DND-41 (cell line): ENCODE results near the gene MAD2L1.

Experiments used
- EZH2 ChIP-seq: IDR thresholded peaks from 3 replicates; pipeline ENCODE4 v1.6.1; 2012; ENCODE audit warnings: borderline replicate concordance, low read depth, mild to moderate bottlenecking, moderate library complexity, low read length, inconsistent platforms; ENCODE audit not compliant: severe bottlenecking
- TF ChIP-seq, protein P1 (sequence below): IDR thresholded peaks from 2 replicates; pipeline ENCODE4 v1.5.1; 2012; ENCODE audit warnings: borderline replicate concordance, low read length, moderate library complexity, mild to moderate bottlenecking; ENCODE audit not compliant: poor library complexity, severe bottlenecking; ENCODE audit errors: extremely low read depth

DNA sequence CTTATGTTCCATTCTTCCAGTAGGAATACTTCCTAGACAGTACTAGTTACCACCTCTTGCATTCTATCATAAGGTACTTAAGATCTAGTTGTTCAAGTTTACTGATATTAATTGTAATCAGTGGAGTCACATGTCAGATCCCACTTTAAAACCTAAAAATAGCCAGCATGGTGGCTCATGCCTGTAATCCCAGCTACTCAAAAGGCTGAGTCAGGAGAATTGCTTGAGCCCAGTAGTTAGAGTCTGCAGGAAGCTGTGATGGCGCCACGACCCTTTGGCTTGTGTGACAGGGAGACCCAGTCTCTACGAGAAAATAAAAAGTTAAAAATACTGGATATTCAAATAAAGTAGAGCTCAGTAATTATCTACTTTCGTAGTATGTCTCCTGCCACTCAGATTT is 57.7 kb downstream of the MAD2L1 start:
- TF ChIP-seq, protein P1, sequence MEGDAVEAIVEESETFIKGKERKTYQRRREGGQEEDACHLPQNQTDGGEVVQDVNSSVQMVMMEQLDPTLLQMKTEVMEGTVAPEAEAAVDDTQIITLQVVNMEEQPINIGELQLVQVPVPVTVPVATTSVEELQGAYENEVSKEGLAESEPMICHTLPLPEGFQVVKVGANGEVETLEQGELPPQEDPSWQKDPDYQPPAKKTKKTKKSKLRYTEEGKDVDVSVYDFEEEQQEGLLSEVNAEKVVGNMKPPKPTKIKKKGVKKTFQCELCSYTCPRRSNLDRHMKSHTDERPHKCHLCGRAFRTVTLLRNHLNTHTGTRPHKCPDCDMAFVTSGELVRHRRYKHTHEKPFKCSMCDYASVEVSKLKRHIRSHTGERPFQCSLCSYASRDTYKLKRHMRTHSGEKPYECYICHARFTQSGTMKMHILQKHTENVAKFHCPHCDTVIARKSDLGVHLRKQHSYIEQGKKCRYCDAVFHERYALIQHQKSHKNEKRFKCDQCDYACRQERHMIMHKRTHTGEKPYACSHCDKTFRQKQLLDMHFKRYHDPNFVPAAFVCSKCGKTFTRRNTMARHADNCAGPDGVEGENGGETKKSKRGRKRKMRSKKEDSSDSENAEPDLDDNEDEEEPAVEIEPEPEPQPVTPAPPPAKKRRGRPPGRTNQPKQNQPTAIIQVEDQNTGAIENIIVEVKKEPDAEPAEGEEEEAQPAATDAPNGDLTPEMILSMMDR = no peak
- TF ChIP-seq EZH2 = no peak
